ENCODE measurements around the gene CFDP1.

CFDP1 gene

DNA sequence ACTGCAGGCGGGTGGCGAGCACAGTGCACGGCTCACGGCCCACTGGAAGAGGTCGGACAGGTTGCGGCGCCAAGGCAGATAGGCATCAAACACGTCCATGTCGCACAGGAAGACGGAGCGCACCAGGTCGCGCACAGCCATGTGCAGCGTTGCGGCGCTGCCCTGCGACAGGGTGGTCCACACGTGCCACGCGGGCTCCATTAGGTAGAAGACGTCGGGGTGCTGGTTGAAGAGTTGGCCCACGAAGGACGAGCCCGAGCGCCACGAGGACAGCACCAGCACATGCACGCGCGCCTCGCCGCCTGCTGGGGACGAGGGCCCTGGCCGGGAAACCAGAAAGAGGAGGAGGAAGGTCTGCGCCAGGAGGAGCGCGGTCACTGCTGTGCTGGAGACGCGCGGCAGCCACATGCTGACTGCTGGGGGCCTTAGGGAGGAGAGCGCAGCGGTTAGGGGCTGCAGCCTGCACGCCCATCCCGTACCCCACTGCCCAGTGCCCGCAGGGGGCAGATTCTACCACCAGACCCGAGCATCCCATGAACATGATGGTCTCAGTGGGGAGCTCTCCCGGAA is 46.2 kb upstream of the CFDP1 start:
- Histone ChIP-seq H2AFZ (ENCODE audit: low read length) (no peak overlapping the region), H3F3A (ENCODE audit: low read depth) (no peaks in the 10 kb centered on the region), H3K79me2 (ENCODE audit: insufficient read depth, low read length) (no peaks in the 10 kb centered on the region), H3K4me1 (ENCODE audit: insufficient read depth, low read length, poor library complexity, severe bottlenecking) (no peaks in the 10 kb centered on the region), H3K9me2 (replicated peaks; ENCODE audit: low read depth, low read length) (no peaks in the 10 kb centered on the region), H3K27me3 (ENCODE audit: insufficient read depth, low read length, poor library complexity, severe bottlenecking) (no peaks in the 10 kb centered on the region), H4K20me1 (ENCODE audit: insufficient read depth, low read length, poor library complexity, severe bottlenecking) (no peaks in the 10 kb centered on the region), H3K9me3 (ENCODE audit: insufficient read depth, low read depth, low read length) (no peaks in the 10 kb centered on the region), H3K9ac (ENCODE audit: low read depth, low read length, poor library complexity, severe bottlenecking) (no peak overlapping the region), H3K36me3 (ENCODE audit: insufficient read depth, low read length) (no peaks in the 10 kb centered on the region), H3K4me2 (ENCODE audit: low read depth, low read length, poor library complexity, severe bottlenecking) (no peak overlapping the region), H3K4me3 (ENCODE audit: low read length, poor library complexity, severe bottlenecking) (no peak overlapping the region)
- no peak for TF ChIP-seq EZH2phosphoT487 (IDR thresholded peaks at IDR 0.05; ENCODE audit: borderline replicate concordance)
- TF ChIP-seq, protein P1, sequence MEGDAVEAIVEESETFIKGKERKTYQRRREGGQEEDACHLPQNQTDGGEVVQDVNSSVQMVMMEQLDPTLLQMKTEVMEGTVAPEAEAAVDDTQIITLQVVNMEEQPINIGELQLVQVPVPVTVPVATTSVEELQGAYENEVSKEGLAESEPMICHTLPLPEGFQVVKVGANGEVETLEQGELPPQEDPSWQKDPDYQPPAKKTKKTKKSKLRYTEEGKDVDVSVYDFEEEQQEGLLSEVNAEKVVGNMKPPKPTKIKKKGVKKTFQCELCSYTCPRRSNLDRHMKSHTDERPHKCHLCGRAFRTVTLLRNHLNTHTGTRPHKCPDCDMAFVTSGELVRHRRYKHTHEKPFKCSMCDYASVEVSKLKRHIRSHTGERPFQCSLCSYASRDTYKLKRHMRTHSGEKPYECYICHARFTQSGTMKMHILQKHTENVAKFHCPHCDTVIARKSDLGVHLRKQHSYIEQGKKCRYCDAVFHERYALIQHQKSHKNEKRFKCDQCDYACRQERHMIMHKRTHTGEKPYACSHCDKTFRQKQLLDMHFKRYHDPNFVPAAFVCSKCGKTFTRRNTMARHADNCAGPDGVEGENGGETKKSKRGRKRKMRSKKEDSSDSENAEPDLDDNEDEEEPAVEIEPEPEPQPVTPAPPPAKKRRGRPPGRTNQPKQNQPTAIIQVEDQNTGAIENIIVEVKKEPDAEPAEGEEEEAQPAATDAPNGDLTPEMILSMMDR (conservative IDR thresholded peaks at IDR 0.05; ENCODE audit: low read length), result no peak

DNA sequence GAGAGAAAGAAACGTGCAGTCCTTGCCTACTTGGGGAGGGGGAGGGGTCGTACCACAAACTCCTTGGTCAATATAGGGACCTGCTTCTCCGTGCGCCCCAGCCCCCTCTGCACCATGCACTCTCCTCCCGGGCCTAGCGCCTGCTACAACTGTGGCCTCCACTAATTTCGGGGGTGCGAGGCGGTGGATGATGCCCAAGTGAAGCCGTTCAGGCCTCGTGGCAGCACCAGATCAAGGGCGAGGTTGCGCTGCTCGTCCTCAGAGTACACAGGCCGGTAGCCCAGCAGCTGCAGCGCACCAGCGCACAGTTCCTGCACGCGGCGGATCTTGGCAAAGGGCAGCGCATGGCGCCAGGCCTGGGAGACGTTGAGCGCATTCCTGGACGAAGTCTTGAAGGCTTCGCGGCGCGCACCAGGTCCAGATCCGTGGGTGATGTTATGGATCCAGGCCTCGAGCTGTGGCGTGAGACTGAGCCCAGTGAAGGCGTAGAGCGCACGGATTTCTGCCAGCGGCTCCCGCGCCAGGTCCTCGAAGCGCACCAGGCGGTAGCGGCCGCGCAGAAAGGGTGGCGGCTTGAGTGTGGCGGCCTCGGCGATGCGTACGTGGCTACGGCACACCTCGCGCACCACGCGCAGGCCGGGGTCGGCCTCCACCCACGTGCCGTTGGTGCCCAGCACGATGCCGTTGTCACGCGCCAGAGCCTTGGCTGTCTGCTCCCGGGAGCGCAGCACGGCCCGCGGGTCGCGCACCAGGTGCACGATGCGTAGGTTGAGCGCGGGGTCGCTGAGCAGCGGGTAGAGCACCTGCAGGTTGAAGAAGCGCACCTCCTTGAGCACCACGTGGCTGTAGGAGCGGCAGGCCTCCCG is 45.4 kb upstream of the CFDP1 start:
- no peaks in the 10 kb centered on the region for H4K20me1 ChIP-seq (ENCODE audit: insufficient read depth, low read length, poor library complexity, severe bottlenecking)
- no peak overlapping the region for H3K9ac ChIP-seq (ENCODE audit: low read depth, low read length, poor library complexity, severe bottlenecking)
- H3K27me3 ChIP-seq (ENCODE audit: insufficient read depth, low read length, poor library complexity, severe bottlenecking), result no peaks in the 10 kb centered on the region
- no peak overlapping the region for H2AFZ ChIP-seq (ENCODE audit: low read length)
- H3K4me3 ChIP-seq (ENCODE audit: low read length, poor library complexity, severe bottlenecking), result no peak overlapping the region
- H3K79me2 ChIP-seq (ENCODE audit: insufficient read depth, low read length), result no peaks in the 10 kb centered on the region
- TF ChIP-seq, protein P1 (conservative IDR thresholded peaks at IDR 0.05; ENCODE audit: low read length), result no peak
- no peak for TF ChIP-seq EZH2phosphoT487 (IDR thresholded peaks at IDR 0.05; ENCODE audit: borderline replicate concordance)
- H3F3A ChIP-seq (ENCODE audit: low read depth), result no peaks in the 10 kb centered on the region
- H3K9me3 ChIP-seq (ENCODE audit: insufficient read depth, low read depth, low read length), result no peaks in the 10 kb centered on the region
- H3K36me3 ChIP-seq (ENCODE audit: insufficient read depth, low read length), result no peaks in the 10 kb centered on the region
- H3K4me1 ChIP-seq (ENCODE audit: insufficient read depth, low read length, poor library complexity, severe bottlenecking), result no peaks in the 10 kb centered on the region
- H3K9me2 ChIP-seq (replicated peaks; ENCODE audit: low read depth, low read length), result no peaks in the 10 kb centered on the region
- H3K4me2 ChIP-seq (ENCODE audit: low read depth, low read length, poor library complexity, severe bottlenecking), result no peak overlapping the region

DNA sequence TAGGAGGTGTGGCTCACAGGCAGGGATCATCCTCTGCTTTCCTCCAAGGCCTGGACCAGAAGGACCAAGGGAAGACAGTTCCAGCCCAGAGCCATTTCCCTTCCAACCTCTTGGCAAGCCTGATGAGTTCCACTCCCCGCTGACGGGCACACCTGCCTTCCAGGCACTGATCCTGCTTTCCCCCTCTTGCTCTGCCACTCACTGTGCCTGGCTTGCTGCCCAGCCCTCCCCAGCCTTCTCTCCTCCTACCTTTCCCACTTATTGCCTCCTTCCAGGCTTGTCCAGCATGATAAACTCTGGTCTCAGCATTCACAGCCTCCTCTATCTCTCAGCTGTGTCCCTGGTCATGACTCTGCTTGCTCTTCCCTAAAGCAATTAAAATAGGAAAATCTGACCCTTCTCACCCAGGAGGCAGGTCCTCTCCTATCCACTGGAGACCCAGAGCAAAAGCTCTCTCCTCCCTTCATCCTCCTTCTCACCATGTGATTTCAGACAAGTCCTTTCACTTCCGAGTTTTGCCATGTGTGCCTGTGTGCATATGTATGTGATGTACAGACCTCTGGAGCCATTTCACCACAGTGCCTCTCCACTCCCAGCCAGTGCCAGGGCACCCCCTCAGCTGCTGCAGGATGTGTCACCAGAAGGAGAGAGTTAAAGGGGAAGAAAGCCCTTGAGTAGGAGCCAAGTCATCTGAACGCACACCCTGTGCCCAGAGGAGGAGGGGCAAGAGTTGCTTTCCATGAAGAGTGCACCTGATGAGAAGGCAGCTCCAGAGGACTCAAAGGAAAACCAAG is 44.6 kb upstream of the CFDP1 start:
- no peaks in the 10 kb centered on the region for H4K20me1 ChIP-seq (ENCODE audit: insufficient read depth, low read length, poor library complexity, severe bottlenecking)
- no peaks in the 10 kb centered on the region for H3K36me3 ChIP-seq (ENCODE audit: insufficient read depth, low read length)
- no peaks in the 10 kb centered on the region for H3K9me3 ChIP-seq (ENCODE audit: insufficient read depth, low read depth, low read length)
- TF ChIP-seq, protein P1 (conservative IDR thresholded peaks at IDR 0.05; ENCODE audit: low read length), result no peak
- TF ChIP-seq EZH2phosphoT487 (IDR thresholded peaks at IDR 0.05; ENCODE audit: borderline replicate concordance), result no peak
- H3K4me3 ChIP-seq (ENCODE audit: low read length, poor library complexity, severe bottlenecking), result no peak overlapping the region
- H3K9me2 ChIP-seq (replicated peaks; ENCODE audit: low read depth, low read length), result no peaks in the 10 kb centered on the region
- H3K27me3 ChIP-seq (ENCODE audit: insufficient read depth, low read length, poor library complexity, severe bottlenecking), result no peaks in the 10 kb centered on the region
- H3K4me2 ChIP-seq (ENCODE audit: low read depth, low read length, poor library complexity, severe bottlenecking), result no peak overlapping the region
- no peaks in the 10 kb centered on the region for H3F3A ChIP-seq (ENCODE audit: low read depth)
- H2AFZ ChIP-seq (ENCODE audit: low read length), result no peak overlapping the region
- H3K9ac ChIP-seq (ENCODE audit: low read depth, low read length, poor library complexity, severe bottlenecking), result no peak overlapping the region
- no peaks in the 10 kb centered on the region for H3K79me2 ChIP-seq (ENCODE audit: insufficient read depth, low read length)
- H3K4me1 ChIP-seq (ENCODE audit: insufficient read depth, low read length, poor library complexity, severe bottlenecking), result no peaks in the 10 kb centered on the region

Data from Loucy (cell line).